ENCODE measurements around the gene ST3GAL4.

The ST3GAL4 gene

GRCh38 chr11:126443120-126443519, 87.6 kb downstream of the ST3GAL4 start:
- Mint-ChIP-seq H3K27ac (no peak overlapping the region), H3K27me3 (ENCODE audit: low read depth) (peaks cover 14% of the 10 kb centered on the region), H3K4me1 (ENCODE audit: low read depth) (peaks cover 7% of the 10 kb centered on the region), H3K9me3 (no peaks in the 10 kb centered on the region), H3K36me3 (ENCODE audit: low read depth) (no peaks in the 10 kb centered on the region), H3K4me3 (no peak overlapping the region)

GRCh38 chr11:126444072-126444471, 88.6 kb downstream of the ST3GAL4 start:
- H3K9me3 Mint-ChIP-seq: no peaks in the 10 kb centered on the region
- peaks cover 7% of the 10 kb centered on the region for H3K4me1 Mint-ChIP-seq (ENCODE audit: low read depth)
- peaks cover 9% of the 10 kb centered on the region for H3K27me3 Mint-ChIP-seq (ENCODE audit: low read depth)
- H3K36me3 Mint-ChIP-seq (ENCODE audit: low read depth): no peaks in the 10 kb centered on the region
- H3K27ac Mint-ChIP-seq: no peak overlapping the region
- H3K4me3 Mint-ChIP-seq: no peak overlapping the region

GRCh38 chr11:126446581-126446980, 91.1 kb downstream of the ST3GAL4 start:
- Mint-ChIP-seq H3K4me1 (ENCODE audit: low read depth) (peaks cover 2% of the 10 kb centered on the region), H3K36me3 (ENCODE audit: low read depth) (peaks cover 2% of the 10 kb centered on the region), H3K27me3 (ENCODE audit: low read depth) (peaks cover 2% of the 10 kb centered on the region), H3K4me3 (no peak overlapping the region), H3K27ac (no peak overlapping the region), H3K9me3 (peaks cover 19% of the 10 kb centered on the region)

- Mint-ChIP-seq H3K9me3 (peaks cover 19% of the 10 kb centered on the region), H3K4me3 (no peak overlapping the region), H3K36me3 (ENCODE audit: low read depth) (peaks cover 2% of the 10 kb centered on the region), H3K27ac (no peak overlapping the region), H3K4me1 (ENCODE audit: low read depth) (no peaks in the 10 kb centered on the region), H3K27me3 (ENCODE audit: low read depth) (no peaks in the 10 kb centered on the region)
Measured at GRCh38 chr11:126450198-126450597, 94.7 kb downstream of the ST3GAL4 start.

GRCh38 chr11:126450806-126451205, 95.3 kb downstream of the ST3GAL4 start:
- Mint-ChIP-seq H3K36me3 (ENCODE audit: low read depth) (peaks cover 2% of the 10 kb centered on the region), H3K9me3 (peaks cover 19% of the 10 kb centered on the region), H3K27ac (no peak overlapping the region), H3K4me1 (ENCODE audit: low read depth) (no peaks in the 10 kb centered on the region), H3K4me3 (no peak overlapping the region), H3K27me3 (ENCODE audit: low read depth) (no peaks in the 10 kb centered on the region)

GRCh38 chr11:126451211-126451802, 95.8 kb downstream of the ST3GAL4 start:
- H3K27me3 Mint-ChIP-seq (ENCODE audit: low read depth): no peaks in the 10 kb centered on the region
- H3K9me3 Mint-ChIP-seq: peaks cover 19% of the 10 kb centered on the region
- no peak overlapping the region for H3K27ac Mint-ChIP-seq
- no peaks in the 10 kb centered on the region for H3K4me1 Mint-ChIP-seq (ENCODE audit: low read depth)
- H3K4me3 Mint-ChIP-seq: no peak overlapping the region
- peaks cover 2% of the 10 kb centered on the region for H3K36me3 Mint-ChIP-seq (ENCODE audit: low read depth)

GRCh38 chr11:126452241-126453101, 97.0 kb downstream of the ST3GAL4 start:
- no peaks in the 10 kb centered on the region for H3K27me3 Mint-ChIP-seq (ENCODE audit: low read depth)
- peaks cover 19% of the 10 kb centered on the region for H3K9me3 Mint-ChIP-seq
- H3K36me3 Mint-ChIP-seq (ENCODE audit: low read depth): peaks cover 2% of the 10 kb centered on the region
- no peak overlapping the region for H3K27ac Mint-ChIP-seq
- no peaks in the 10 kb centered on the region for H3K4me1 Mint-ChIP-seq (ENCODE audit: low read depth)
- no peak overlapping the region for H3K4me3 Mint-ChIP-seq

- H3K36me3 Mint-ChIP-seq (ENCODE audit: low read depth): no peaks in the 10 kb centered on the region
- H3K27me3 Mint-ChIP-seq (ENCODE audit: low read depth): no peaks in the 10 kb centered on the region
- no peak overlapping the region for H3K27ac Mint-ChIP-seq
- H3K4me3 Mint-ChIP-seq: no peak overlapping the region
- peaks cover 5% of the 10 kb centered on the region for H3K9me3 Mint-ChIP-seq
- no peaks in the 10 kb centered on the region for H3K4me1 Mint-ChIP-seq (ENCODE audit: low read depth)
Measured at GRCh38 chr11:126456089-126456488, 100.6 kb downstream of the ST3GAL4 start.

- no peaks in the 10 kb centered on the region for H3K4me1 Mint-ChIP-seq (ENCODE audit: low read depth)
- H3K27me3 Mint-ChIP-seq (ENCODE audit: low read depth): no peaks in the 10 kb centered on the region
- no peak overlapping the region for H3K27ac Mint-ChIP-seq
- H3K9me3 Mint-ChIP-seq: no peaks in the 10 kb centered on the region
- no peak overlapping the region for H3K4me3 Mint-ChIP-seq
- H3K36me3 Mint-ChIP-seq (ENCODE audit: low read depth): no peaks in the 10 kb centered on the region
Measured at GRCh38 chr11:126456783-126457542, 101.5 kb downstream of the ST3GAL4 start.

- Mint-ChIP-seq H3K9me3 (no peaks in the 10 kb centered on the region), H3K4me1 (ENCODE audit: low read depth) (no peaks in the 10 kb centered on the region), H3K36me3 (ENCODE audit: low read depth) (no peaks in the 10 kb centered on the region), H3K27me3 (ENCODE audit: low read depth) (no peaks in the 10 kb centered on the region), H3K27ac (no peak overlapping the region), H3K4me3 (no peak overlapping the region)
Measured at GRCh38 chr11:126457817-126458216, 102.3 kb downstream of the ST3GAL4 start.

GRCh38 chr11:126459691-126460281, 104.3 kb downstream of the ST3GAL4 start:
- peaks cover 4% of the 10 kb centered on the region for H3K9me3 Mint-ChIP-seq
- H3K4me1 Mint-ChIP-seq (ENCODE audit: low read depth): peaks cover 3% of the 10 kb centered on the region
- H3K4me3 Mint-ChIP-seq: no peak overlapping the region
- H3K27me3 Mint-ChIP-seq (ENCODE audit: low read depth): no peaks in the 10 kb centered on the region
- no peak overlapping the region for H3K27ac Mint-ChIP-seq
- H3K36me3 Mint-ChIP-seq (ENCODE audit: low read depth): peaks cover 2% of the 10 kb centered on the region

GRCh38 chr11:126460417-126461095, 105.1 kb downstream of the ST3GAL4 start:
- Mint-ChIP-seq H3K4me3 (no peak overlapping the region), H3K36me3 (ENCODE audit: low read depth) (peaks cover 2% of the 10 kb centered on the region), H3K27me3 (ENCODE audit: low read depth) (no peaks in the 10 kb centered on the region), H3K9me3 (peaks cover 4% of the 10 kb centered on the region), H3K27ac (no peak overlapping the region), H3K4me1 (ENCODE audit: low read depth) (peaks cover 9% of the 10 kb centered on the region)

GRCh38 chr11:126461096-126461440, 105.6 kb downstream of the ST3GAL4 start:
- H3K36me3 Mint-ChIP-seq (ENCODE audit: low read depth): peaks cover 2% of the 10 kb centered on the region
- H3K27ac Mint-ChIP-seq: no peak overlapping the region
- peaks cover 14% of the 10 kb centered on the region for H3K4me1 Mint-ChIP-seq (ENCODE audit: low read depth)
- H3K9me3 Mint-ChIP-seq: peaks cover 4% of the 10 kb centered on the region
- H3K4me3 Mint-ChIP-seq: no peak overlapping the region
- H3K27me3 Mint-ChIP-seq (ENCODE audit: low read depth): no peaks in the 10 kb centered on the region

- Mint-ChIP-seq H3K27ac (no peak overlapping the region), H3K27me3 (ENCODE audit: low read depth) (no peaks in the 10 kb centered on the region), H3K9me3 (peaks cover 4% of the 10 kb centered on the region), H3K4me1 (ENCODE audit: low read depth) (peaks cover 19% of the 10 kb centered on the region), H3K4me3 (no peak overlapping the region), H3K36me3 (ENCODE audit: low read depth) (peaks cover 2% of the 10 kb centered on the region)
Measured at GRCh38 chr11:126461996-126462395, 106.5 kb downstream of the ST3GAL4 start.

Measured in T-helper 1 cell treated with Interleukin-12 subunit alpha and Interleukin-12 subunit beta and Interleukin-4 antibody, amounts not matched to agents 30 μg/mL and 1 μg/mL, for 36 hours (primary cell).